AG09309 (cell line): ENCODE data around the gene ACBD6.
"Not testable (repeated sequence)": the region's sequence is repeated elsewhere in the genome, so short reads cannot be mapped to it uniquely, and the experiment has no call there.

Source experiments
- DNase-seq: peaks from one replicate; pipeline ENCODE4 v3.0.0-alpha.2; 2010; ENCODE audit warnings: low read depth
- H3K4me3 ChIP-seq: 2 replicates; pipeline ENCODE4 v1.5.1; 2011; ENCODE audit warnings: mild to moderate bottlenecking, low read depth, low read length, moderate library complexity; ENCODE audit not compliant: control insufficient read depth
- TF ChIP-seq, protein P1 (sequence below): IDR thresholded peaks from 2 replicates; pipeline ENCODE4 v1.5.1; 2011; ENCODE audit warnings: mild to moderate bottlenecking, low read depth, low read length, inconsistent platforms; ENCODE audit not compliant: insufficient read depth, control insufficient read depth; ENCODE audit errors: missing control alignments

Gene ACBD6

DNA sequence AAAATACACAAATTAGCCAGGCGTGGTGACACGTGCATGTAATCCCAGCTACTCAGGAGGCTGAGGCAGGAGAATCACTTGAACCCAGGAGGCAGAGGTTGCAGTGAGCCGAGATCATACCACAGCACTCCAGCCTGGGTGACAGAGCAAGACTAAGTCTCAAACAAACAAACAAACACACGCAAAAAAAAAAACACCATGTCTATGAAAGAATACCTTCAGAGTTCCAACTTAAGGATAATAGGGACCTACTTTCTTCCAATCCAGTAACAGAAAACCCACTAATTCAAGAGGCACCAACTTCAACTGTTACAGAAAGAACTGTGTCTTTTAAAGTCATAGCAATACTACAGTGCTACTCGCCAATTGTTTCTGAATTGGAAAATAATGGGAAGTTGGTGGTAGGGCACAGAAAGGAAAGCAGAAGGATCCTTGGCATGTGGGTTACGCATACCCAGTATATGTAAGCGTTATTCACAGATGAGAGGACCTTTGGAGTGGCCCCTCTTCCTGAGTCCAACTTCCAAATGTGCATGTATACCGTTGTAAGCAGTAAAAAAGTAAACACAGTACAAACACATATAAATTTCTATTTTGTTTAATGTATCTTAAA is 87.0 kb downstream of the ACBD6 start:
- no peak for DNase-seq
- TF ChIP-seq, protein P1, sequence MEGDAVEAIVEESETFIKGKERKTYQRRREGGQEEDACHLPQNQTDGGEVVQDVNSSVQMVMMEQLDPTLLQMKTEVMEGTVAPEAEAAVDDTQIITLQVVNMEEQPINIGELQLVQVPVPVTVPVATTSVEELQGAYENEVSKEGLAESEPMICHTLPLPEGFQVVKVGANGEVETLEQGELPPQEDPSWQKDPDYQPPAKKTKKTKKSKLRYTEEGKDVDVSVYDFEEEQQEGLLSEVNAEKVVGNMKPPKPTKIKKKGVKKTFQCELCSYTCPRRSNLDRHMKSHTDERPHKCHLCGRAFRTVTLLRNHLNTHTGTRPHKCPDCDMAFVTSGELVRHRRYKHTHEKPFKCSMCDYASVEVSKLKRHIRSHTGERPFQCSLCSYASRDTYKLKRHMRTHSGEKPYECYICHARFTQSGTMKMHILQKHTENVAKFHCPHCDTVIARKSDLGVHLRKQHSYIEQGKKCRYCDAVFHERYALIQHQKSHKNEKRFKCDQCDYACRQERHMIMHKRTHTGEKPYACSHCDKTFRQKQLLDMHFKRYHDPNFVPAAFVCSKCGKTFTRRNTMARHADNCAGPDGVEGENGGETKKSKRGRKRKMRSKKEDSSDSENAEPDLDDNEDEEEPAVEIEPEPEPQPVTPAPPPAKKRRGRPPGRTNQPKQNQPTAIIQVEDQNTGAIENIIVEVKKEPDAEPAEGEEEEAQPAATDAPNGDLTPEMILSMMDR: no peak
- H3K4me3 ChIP-seq: no peak overlapping the region

DNA sequence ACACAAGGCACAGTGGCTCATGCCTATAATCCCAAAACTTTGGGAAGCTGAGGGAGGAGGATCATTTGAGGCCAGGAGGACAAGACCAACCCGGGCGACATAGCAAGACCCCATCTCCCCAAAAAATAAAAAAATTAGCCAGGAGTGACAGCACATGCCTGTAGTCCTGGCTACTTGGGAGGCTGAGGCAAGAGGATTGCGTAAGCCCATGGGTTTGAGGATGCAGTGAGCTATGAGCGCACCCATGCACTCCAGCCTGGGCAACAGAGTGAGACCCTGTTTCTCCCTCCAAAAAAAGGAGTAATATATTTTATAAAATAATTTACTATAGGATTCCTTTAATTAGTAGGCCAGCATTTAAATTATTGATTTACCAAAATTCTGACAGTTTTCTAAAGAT is 89.8 kb downstream of the ACBD6 start:
- TF ChIP-seq, protein P1: no peak
- H3K4me3 ChIP-seq: no peak overlapping the region
- no peak for DNase-seq

DNA sequence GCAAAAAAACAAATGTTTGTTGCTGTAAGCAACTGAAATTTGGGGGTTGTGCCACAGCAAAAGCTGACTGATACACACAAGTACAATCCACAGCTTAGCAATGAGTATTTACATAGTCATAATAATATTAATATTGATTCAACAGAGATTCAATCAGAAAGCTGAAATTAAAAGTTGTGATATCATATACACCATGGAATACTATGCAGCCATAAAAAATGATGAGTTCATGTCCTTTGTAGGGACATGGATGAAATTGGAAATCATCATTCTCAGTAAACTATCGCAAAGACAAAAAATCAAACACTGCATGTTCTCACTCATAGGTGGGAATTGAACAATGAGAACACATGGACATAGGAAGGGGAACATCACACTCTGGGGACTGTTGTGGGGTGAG is 94.2 kb downstream of the ACBD6 start:
- DNase-seq, H3K4me3 ChIP-seq: not testable (repeated sequence)

GRCh38 chr1:180407051-180407450 is 95.3 kb downstream of the ACBD6 start:
- DNase-seq: no peak
- no peak overlapping the region for H3K4me3 ChIP-seq
- TF ChIP-seq, protein P1: no peak

DNA sequence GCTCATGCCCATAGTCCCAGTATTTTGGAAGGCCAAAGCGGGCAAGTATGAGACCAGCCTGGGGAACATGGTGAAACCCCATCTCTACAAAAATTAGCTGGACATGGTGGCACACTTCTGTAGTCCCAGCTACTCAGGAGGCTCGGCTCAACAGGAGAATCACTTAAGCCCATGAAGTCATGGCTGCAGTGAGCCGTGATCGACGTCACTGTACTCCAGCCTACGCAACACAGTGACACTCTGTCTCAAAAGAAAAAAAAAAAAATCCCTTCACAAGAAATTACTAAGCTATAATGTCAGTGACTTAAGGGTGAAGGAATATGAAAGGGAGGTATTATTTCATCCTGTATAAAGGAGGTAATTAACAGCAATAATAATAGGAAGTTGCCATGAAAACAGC is 99.8 kb downstream of the ACBD6 start:
- H3K4me3 ChIP-seq: no peak overlapping the region
- TF ChIP-seq, protein P1: no peak
- no peak for DNase-seq

GRCh38 chr1:180402001-180402400 is 100.4 kb downstream of the ACBD6 start:
- DNase-seq: no peak
- TF ChIP-seq, protein P1: no peak
- no peak overlapping the region for H3K4me3 ChIP-seq

- DNase-seq: no peak
- TF ChIP-seq, protein P1: no peak
- no peak overlapping the region for H3K4me3 ChIP-seq
Observed at GRCh38 chr1:180397175-180397574, 105.2 kb downstream of the ACBD6 start.
